ENCODE measurements around the gene ATF6B. TPM values are rescaled to one million over a fixed set of nuclear protein-coding genes. Genes with fewer than 3 reads are reported as not detected.

ATF6B gene
- total RNA-seq, 1 experiment from 2014 or later, result 45.3 TPM

DNA sequence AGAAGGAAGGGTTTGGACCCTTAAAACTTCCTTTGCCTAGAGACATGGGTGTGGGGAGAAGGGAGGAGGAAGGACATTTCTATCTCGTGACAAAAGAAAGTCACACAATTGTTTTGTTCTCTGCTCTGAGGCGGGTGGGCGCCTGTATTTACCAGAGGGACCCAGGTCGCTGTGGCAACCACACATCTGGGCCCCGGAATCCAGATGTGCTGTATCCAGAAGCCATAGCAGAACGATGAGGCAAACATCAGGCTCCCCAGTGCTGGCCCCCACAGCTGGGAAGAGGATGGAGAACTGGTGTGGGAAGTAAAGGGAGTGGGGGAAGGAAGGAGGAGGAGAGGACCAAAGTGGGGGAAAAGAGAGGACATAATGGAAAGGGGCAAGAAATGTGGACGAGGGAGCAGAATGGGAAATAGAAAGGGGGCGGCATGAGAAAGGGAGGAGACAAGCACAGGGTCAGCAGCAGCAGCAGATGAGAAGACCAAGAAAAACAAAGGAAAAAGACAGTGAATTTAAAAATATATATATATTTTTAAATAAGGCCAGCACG, 15.5 kb downstream of the ATF6B start:
- no peak overlapping the region for H4K5ac ChIP-seq (ENCODE audit: insufficient read length, low read depth, low read length)
- TF ChIP-seq, protein P1, sequence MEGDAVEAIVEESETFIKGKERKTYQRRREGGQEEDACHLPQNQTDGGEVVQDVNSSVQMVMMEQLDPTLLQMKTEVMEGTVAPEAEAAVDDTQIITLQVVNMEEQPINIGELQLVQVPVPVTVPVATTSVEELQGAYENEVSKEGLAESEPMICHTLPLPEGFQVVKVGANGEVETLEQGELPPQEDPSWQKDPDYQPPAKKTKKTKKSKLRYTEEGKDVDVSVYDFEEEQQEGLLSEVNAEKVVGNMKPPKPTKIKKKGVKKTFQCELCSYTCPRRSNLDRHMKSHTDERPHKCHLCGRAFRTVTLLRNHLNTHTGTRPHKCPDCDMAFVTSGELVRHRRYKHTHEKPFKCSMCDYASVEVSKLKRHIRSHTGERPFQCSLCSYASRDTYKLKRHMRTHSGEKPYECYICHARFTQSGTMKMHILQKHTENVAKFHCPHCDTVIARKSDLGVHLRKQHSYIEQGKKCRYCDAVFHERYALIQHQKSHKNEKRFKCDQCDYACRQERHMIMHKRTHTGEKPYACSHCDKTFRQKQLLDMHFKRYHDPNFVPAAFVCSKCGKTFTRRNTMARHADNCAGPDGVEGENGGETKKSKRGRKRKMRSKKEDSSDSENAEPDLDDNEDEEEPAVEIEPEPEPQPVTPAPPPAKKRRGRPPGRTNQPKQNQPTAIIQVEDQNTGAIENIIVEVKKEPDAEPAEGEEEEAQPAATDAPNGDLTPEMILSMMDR (conservative IDR thresholded peaks at IDR 0.05), result no peak
- no peak overlapping the region for H3K27ac ChIP-seq (ENCODE audit: insufficient read length, low read depth, low read length)
- H2AFZ ChIP-seq (ENCODE audit: low read length), result no peak overlapping the region
- no CpG with 5 or more reads among the region's 9 CpGs for WGBS (ENCODE audit: extremely low coverage, insufficient read length, low lambda C conversion rate)
- Mint-ChIP-seq H3K9me3 (no peaks in the 10 kb centered on the region; a peak in 1 of 5 replicates), H3K27ac (no peak overlapping the region; a peak in 1 of 7 replicates), H3K4me3 (no peak overlapping the region), H3K4me1 (peaks cover 20 to 24% of the 10 kb centered on the region in 2 experiments), H3K36me3 (ENCODE audit: insufficient read depth in 1 of 3, low read depth in 3 of 3) (peaks cover 2 to 28% (median 25%) of the 10 kb centered on the region in 3 experiments; a peak in 5 of 7 replicates), H3K27me3 (ENCODE audit: low read depth) (peaks cover 17% of the 10 kb centered on the region)
- no peak overlapping the region for H2BK15ac ChIP-seq (ENCODE audit: low read depth, low read length)
- no peak overlapping the region for H3K9ac ChIP-seq (ENCODE audit: extremely low read depth, insufficient read length, low read length)
- H3K23ac ChIP-seq (ENCODE audit: insufficient read length, low read depth, low read length), result no peak overlapping the region
- H4K20me1 ChIP-seq (ENCODE audit: control insufficient read depth, insufficient read depth, insufficient read length), result no peaks in the 10 kb centered on the region
- no peaks in the 10 kb centered on the region for H3K23me2 ChIP-seq (ENCODE audit: insufficient read length, low read depth, low read length, poor library complexity, severe bottlenecking)
- no peak overlapping the region for H2BK20ac ChIP-seq (ENCODE audit: low read depth, low read length, poor library complexity, severe bottlenecking)
- H2BK120ac ChIP-seq (ENCODE audit: low read depth, low read length, poor library complexity, severe bottlenecking), result no peak overlapping the region
- H3K18ac ChIP-seq (ENCODE audit: insufficient read length, low read depth, low read length), result no peak overlapping the region
- no peak overlapping the region for H4K8ac ChIP-seq (replicated peaks; ENCODE audit: insufficient read length, low read depth, low read length)
- H3K9me3 ChIP-seq (ENCODE audit: control insufficient read depth, low read depth, low read length), result no peaks in the 10 kb centered on the region
- no peaks in the 10 kb centered on the region for H3K79me1 ChIP-seq (ENCODE audit: insufficient read depth, low read depth, low read length, poor library complexity, severe bottlenecking)
- H2BK5ac ChIP-seq (ENCODE audit: insufficient read length, low read length), result no peak overlapping the region
- no peak for DNase-seq
- H3K27me3 ChIP-seq (ENCODE audit: insufficient read depth, low read length), result no peaks in the 10 kb centered on the region
- no peak overlapping the region for H3K4me2 ChIP-seq (ENCODE audit: insufficient read depth, insufficient read length, low read length)
- no peak overlapping the region for H2BK12ac ChIP-seq (ENCODE audit: insufficient read length, low read depth, low read length)
- no peak overlapping the region for H4K91ac ChIP-seq (ENCODE audit: insufficient read length, low read depth, low read length)
- no peaks in the 10 kb centered on the region for H3K79me2 ChIP-seq (ENCODE audit: insufficient read depth, low read length)
- H3K56ac ChIP-seq (ENCODE audit: insufficient read length, low read depth, low read length), result no peak overlapping the region
- no peak overlapping the region for H2AK5ac ChIP-seq (ENCODE audit: insufficient read length, low read length)
- no peak overlapping the region for H3T11ph ChIP-seq (ENCODE audit: low read length)
- H3K14ac ChIP-seq (ENCODE audit: insufficient read depth, low read length), result no peak overlapping the region
- no peaks in the 10 kb centered on the region; the same call in 1 of the 2 replicates for H3K4me1 ChIP-seq (ENCODE audit: insufficient read depth, low read length)
- H3K4ac ChIP-seq (ENCODE audit: low read depth, low read length), result no peak overlapping the region

All from H9 (cell line).